A549 (cell line): ENCODE data around the gene CNOT1.

Experiments used
- CTCF ChIP-seq: fragments of >200 bp; sonication (Bioruptor Twin); formaldehyde crosslinking; IDR thresholded peaks from 3 replicates; pipeline ENCODE4 v1.5.1; 2016
- HEYL ChIP-seq: fragments of 250-450 bp; sonication (Bioruptor Pico); IDR thresholded peaks from 2 replicates; pipeline ENCODE4 v1.8.0; 2021; ENCODE audit warnings: mild to moderate bottlenecking, moderate library complexity
- MAFK ChIP-seq: fragments of 450-650 bp; IDR thresholded peaks from 2 replicates; pipeline ENCODE4 v1.6.1; 2014; ENCODE audit not compliant: partially characterized antibody
- MAZ ChIP-seq: fragments of 150-350 bp; IDR thresholded peaks from 2 replicates; pipeline ENCODE4 v1.6.1; 2014; ENCODE audit warnings: antibody characterized with exemption, low read depth, low read length, borderline replicate concordance
- MYC ChIP-seq: IDR thresholded peaks from 2 replicates; pipeline ENCODE4 v1.6.1; 2012; ENCODE audit warnings: mild to moderate bottlenecking, inconsistent platforms, low read length, improper control_type of control experiment, borderline replicate concordance
- POLR2AphosphoS2 ChIP-seq: conservative IDR thresholded peaks from 2 replicates; pipeline ENCODE4 v1.6.1; 2012; ENCODE audit warnings: low read length, improper control_type of control experiment, inconsistent platforms
- RAD21 ChIP-seq, 2 experiments: fragments of >200 bp in 1 of 2; sonication (Bioruptor Twin) in 1 of 2; formaldehyde crosslinking in 1 of 2; IDR thresholded peaks in 1 of 2; conservative IDR thresholded peaks in 1 of 2; 2 replicates in 1 of 2; 3 replicates in 1 of 2; pipeline ENCODE4 v1.6.1; 2012 to 2018; ENCODE audit warnings: inconsistent platforms in 1 of 2
- TP53 ChIP-seq: fragments of 250-450 bp; sonication (Bioruptor Pico); IDR thresholded peaks from 2 replicates; pipeline ENCODE4 v1.5.0; 2021; ENCODE audit warnings: mild to moderate bottlenecking, moderate library complexity
- ZSCAN20 ChIP-seq: fragments of 250-450 bp; sonication (Bioruptor Pico); IDR thresholded peaks from 2 replicates; pipeline ENCODE4 v1.8.0; 2022; ENCODE audit warnings: mild to moderate bottlenecking, moderate library complexity
- TF ChIP-seq, protein P1 (sequence below): IDR thresholded peaks from 2 replicates; pipeline ENCODE4 v1.6.1; 2012
- TF ChIP-seq, protein P2 (sequence below): fragments of 200-600 bp; sonication (generic); IDR thresholded peaks from 2 replicates; pipeline ENCODE4 v1.6.1; 2016; ENCODE audit warnings: antibody characterized with exemption, mild to moderate bottlenecking, moderate library complexity
- TF ChIP-seq, protein P3 (sequence below): IDR thresholded peaks from 2 replicates; pipeline ENCODE4 v1.6.1; 2012

DNA sequence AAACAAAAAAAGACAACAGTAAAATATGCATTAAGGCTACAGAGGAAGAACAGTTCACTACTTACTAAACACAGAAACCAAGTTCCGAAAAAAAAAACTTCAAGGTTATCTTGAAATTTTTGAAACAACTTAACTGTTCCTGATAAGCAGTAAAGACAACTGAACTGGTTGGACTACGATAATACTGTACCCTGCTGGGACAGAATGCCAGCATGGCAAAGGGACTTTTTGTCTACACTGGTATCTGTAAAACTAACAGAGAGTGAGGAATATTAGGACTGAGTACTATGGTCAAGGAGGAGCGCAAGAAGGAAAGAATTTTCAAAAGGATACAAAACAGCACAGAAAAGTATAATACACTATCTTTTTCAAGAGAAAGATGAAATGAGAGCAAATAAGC lies 94.5 kb downstream of the CNOT1 start:
- TF ChIP-seq RAD21 (conservative IDR thresholded peaks at IDR 0.05 in 1 of 2, IDR thresholded peaks at IDR 0.05 in 1 of 2): no peak
- TF ChIP-seq MAFK: no peak
- TF ChIP-seq POLR2AphosphoS2: no peak
- no peak for TF ChIP-seq MYC
- TF ChIP-seq TP53 (CRISPR knock-in tag): no peak
- TF ChIP-seq, protein P1, sequence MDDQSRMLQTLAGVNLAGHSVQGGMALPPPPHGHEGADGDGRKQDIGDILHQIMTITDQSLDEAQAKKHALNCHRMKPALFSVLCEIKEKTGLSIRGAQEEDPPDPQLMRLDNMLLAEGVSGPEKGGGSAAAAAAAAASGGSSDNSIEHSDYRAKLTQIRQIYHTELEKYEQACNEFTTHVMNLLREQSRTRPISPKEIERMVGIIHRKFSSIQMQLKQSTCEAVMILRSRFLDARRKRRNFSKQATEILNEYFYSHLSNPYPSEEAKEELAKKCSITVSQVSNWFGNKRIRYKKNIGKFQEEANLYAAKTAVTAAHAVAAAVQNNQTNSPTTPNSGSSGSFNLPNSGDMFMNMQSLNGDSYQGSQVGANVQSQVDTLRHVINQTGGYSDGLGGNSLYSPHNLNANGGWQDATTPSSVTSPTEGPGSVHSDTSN: no peak
- TF ChIP-seq ZSCAN20 (CRISPR knock-in tag): no peak
- no peak for TF ChIP-seq CTCF
- TF ChIP-seq, protein P2, sequence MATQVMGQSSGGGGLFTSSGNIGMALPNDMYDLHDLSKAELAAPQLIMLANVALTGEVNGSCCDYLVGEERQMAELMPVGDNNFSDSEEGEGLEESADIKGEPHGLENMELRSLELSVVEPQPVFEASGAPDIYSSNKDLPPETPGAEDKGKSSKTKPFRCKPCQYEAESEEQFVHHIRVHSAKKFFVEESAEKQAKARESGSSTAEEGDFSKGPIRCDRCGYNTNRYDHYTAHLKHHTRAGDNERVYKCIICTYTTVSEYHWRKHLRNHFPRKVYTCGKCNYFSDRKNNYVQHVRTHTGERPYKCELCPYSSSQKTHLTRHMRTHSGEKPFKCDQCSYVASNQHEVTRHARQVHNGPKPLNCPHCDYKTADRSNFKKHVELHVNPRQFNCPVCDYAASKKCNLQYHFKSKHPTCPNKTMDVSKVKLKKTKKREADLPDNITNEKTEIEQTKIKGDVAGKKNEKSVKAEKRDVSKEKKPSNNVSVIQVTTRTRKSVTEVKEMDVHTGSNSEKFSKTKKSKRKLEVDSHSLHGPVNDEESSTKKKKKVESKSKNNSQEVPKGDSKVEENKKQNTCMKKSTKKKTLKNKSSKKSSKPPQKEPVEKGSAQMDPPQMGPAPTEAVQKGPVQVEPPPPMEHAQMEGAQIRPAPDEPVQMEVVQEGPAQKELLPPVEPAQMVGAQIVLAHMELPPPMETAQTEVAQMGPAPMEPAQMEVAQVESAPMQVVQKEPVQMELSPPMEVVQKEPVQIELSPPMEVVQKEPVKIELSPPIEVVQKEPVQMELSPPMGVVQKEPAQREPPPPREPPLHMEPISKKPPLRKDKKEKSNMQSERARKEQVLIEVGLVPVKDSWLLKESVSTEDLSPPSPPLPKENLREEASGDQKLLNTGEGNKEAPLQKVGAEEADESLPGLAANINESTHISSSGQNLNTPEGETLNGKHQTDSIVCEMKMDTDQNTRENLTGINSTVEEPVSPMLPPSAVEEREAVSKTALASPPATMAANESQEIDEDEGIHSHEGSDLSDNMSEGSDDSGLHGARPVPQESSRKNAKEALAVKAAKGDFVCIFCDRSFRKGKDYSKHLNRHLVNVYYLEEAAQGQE: no peak
- TF ChIP-seq, protein P3, sequence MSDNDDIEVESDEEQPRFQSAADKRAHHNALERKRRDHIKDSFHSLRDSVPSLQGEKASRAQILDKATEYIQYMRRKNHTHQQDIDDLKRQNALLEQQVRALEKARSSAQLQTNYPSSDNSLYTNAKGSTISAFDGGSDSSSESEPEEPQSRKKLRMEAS: no peak
- no peak for TF ChIP-seq HEYL (CRISPR knock-in tag)
- no peak for TF ChIP-seq MAZ
